Stimulated activated CD8-positive, alpha-beta memory T cell treated with anti-CD3 and anti-CD28 coated beads, Interleukin-4, amount 100 ng/mL, for 48 hours (primary cell): ENCODE data around the gene SEMA4B.
A peak's percentile ranks its signal among the peaks of the same experiment; 100 is the strongest.
"Not testable (repeated sequence)": the region's sequence is repeated elsewhere in the genome, so short reads cannot be mapped to it uniquely, and the experiment has no call there.

Source experiments
- DNase-seq: peaks from one replicate; pipeline ENCODE4 v3.0.0-alpha.2; 2020

The SEMA4B gene

GRCh38 chr15:90228960-90229359 is 27.8 kb downstream of the SEMA4B start:
- DNase-seq, result no peak

GRCh38 chr15:90230071-90230494 is 29.0 kb downstream of the SEMA4B start:
- DNase-seq, result no peak

DNA sequence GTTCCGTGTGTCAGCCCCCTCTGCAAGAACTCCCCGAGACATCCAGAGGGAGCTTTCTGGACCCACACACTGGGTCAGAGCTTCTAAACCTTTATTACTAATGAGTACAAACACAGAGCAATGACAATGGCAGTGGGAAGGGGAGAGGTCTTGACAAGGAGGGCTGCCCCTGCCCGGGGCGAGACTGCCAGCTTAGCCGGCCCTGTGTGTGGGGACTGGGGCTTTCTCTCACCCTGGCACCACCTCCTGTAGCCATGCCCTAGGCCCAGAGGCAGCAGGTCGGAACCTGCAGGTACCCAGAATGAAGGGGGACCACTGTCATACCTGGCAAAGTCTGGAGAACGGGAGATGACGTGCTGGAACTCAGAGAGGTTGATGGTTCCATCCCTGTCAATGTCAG is 29.5 kb downstream of the SEMA4B start:
- DNase-seq, result no peak

DNA sequence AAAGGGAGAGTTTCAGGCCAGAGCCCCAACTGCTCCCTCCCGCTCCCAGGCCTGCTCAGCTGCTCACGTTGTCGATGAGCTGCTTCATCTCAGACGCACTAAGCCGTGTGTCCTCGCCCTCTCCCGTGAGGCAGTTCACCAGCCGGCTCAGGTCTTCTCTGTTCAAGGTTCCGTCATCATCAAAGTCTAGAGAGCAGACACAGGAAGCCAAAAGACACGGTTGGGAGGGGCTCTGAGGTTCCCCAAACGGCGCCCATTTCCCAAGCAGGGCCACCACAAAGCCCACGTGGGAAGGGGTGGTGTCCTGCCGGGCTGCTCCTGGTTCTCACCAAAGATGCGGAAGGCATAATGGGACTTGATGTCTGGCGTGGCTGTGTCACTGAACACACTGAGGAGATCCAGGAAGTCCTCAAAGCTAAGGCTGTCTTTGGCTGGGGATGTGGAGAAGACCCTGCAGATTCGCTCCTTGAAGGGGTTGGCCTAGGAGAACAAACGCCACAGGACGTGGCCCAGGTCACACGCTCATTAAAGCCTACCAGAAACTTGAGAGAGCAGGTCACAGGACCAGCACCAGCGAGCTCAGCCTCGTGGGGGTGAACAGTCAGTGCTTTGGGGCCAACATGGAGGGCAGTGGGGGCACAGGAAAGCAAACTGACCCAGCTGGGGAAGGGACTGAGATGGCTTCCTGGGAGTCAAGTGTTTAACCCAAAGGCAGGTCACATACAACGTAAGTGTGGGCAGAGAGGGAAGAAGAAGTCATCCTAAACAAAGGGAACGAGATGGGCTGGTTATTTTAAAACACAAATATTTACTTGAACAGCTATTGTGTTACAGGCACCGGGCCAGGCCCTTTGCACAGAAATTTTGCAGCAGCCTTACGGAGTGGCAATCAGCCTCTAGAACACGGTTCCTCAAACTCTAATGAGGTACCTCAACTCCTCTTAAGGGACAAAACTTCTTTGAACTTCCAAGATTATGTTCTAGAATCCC is 30.2 kb downstream of the SEMA4B start:
- DNase-seq, result peak; percentile 73

DNA sequence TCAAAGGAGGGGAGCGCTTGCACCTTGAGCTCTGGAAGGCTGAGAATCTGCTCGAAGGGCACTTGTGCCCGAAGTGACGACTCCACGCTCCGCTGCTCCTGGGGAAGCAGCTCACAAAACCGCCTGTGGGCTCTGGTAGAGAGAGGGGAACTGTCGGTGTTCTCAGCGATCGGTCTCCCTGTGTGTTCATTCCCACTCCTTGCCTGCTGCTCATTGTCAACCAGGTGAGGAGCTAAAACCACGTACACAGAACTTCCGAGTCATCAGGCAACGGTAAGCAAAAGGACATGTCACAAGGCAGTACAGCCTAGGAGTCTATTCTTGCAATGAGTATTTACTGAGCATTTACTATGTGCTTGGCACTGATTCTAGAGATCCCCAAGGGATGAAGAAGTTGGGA is 31.1 kb downstream of the SEMA4B start:
- DNase-seq, result no peak

GRCh38 chr15:90232941-90233386 is 31.8 kb downstream of the SEMA4B start:
- DNase-seq, result no peak

DNA sequence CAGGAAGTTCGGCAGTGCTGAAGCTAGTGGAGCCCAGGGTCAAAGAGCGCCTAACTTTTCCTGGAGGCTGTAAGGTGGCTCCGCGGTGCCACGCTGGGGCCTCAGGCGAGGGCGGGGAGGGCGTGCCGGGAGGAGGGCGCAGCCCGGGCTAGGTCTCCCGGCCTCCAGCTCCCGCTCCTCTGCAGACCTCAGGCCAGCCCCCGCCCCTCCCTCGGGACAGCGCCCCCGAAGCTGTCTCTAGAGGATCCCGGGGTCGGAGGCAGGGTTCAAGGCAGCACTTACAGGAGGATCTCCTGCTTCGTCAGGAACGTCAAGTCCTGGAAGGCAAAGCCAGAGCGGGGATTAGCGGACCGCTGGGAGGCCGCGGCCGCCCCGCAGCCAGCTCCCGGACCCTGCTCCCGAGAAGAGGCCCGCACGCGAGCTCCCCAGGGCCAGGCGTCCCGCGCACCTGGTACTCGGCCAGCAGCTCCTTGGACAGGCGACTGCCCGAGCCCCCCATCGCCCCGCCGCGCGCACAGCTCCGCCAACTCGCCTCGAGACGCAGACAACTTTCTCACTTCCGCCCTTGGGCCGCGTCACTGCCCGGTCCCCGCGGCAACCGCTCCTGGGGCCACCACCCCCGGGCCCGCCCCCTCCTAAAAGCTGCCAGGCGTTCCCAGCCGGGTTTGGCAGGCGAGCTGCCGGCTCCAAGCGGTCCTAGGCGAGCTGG is 32.4 kb downstream of the SEMA4B start, which contains the start of gene CIB1:
Gene CIB1 (minus strand): TSS at position 555 of the 709 bp plus-strand sequence. CDS start 56 bp downstream, at position 499.
- peak; percentile 97 for DNase-seq

GRCh38 chr15:90234096-90234988 is 33.2 kb downstream of the SEMA4B start, which contains the start of gene GDPGP1:
TSS of gene GDPGP1 (plus strand) at chr15:90234209. CDS start at chr15:90240909, 6,700 bp downstream.
- DNase-seq, result no peak

DNA sequence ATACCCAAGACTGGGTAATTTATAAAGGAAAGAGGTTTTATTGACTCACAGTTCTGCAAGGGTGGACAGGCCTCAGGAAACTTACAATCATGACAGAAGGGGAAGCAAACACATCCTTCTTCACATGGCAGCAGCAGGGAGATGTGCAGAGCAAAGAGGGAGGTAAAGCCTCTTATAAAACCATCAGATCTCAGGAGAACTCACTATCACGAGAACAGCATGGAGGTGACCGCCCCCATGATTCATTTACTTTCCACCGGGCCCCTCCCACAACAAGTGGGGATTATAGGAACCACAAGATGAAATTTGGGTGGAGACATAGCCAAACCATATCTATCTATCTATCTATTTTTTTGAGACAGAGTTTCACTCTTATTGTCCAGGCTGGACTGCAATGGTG is 38.2 kb downstream of the SEMA4B start:
- DNase-seq, result no peak

DNA sequence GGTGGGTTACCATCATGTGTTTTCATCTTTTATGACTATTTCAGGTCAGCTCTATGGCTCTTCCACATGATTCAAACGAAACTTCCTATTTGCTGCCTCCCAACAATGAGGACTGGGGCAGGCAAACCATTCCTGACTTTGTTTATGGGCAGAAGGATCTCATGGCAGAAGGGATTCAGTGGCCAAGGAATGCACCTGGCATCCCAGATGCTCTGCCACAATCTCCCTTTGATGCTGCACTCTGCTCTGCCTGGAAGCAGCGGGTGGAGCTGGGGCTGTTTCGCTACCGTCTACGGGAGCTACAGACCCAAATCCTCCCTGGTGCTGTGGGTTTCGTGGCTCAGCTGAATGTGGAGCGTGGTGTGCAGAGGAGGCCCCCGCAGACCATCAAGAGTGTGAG is 39.7 kb downstream of the SEMA4B start:
- DNase-seq, result no peak

GRCh38 chr15:90241343-90242192 is 40.4 kb downstream of the SEMA4B start:
- DNase-seq, result no peak

- DNase-seq, result no peak
These were observed 43.0 kb downstream of the SEMA4B start for GRCh38 chr15:90243943-90244639.

- DNase-seq, result no peak
These were observed 47.7 kb downstream of the SEMA4B start for GRCh38 chr15:90248789-90249202.

GRCh38 chr15:90249203-90249863 is 48.2 kb downstream of the SEMA4B start, which contains the start of gene TTLL13:
TSS of gene TTLL13 (plus strand) at chr15:90249556. CDS start at chr15:90250631, 1,075 bp downstream.
- DNase-seq, result peak; percentile 96

- no peak for DNase-seq
These were observed 56.6 kb downstream of the SEMA4B start for GRCh38 chr15:90257776-90258175.

GRCh38 chr15:90259524-90259923 is 58.4 kb downstream of the SEMA4B start:
- no peak for DNase-seq

DNA sequence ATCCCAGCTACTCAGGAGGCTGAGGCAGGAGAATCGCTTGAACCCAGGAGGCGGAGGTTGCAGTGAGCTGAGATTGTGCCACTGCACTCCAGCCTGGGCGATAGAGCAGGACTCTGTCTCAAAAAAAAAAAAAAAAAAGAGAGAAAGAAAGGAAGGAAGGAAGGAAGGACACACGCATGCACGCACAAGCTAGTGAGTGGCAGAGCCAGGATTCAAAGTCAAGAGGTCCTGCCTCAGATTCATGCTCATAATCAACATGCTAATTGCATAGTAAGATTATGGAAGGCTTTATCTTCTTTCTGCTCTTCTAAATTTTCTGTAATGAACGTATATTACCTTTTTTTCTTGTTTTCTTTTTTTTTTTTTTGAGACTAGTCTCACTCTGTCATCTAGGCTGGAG is 59.6 kb downstream of the SEMA4B start:
- not testable (repeated sequence) for DNase-seq

GRCh38 chr15:90261811-90262210 is 60.7 kb downstream of the SEMA4B start:
- no peak for DNase-seq

DNA sequence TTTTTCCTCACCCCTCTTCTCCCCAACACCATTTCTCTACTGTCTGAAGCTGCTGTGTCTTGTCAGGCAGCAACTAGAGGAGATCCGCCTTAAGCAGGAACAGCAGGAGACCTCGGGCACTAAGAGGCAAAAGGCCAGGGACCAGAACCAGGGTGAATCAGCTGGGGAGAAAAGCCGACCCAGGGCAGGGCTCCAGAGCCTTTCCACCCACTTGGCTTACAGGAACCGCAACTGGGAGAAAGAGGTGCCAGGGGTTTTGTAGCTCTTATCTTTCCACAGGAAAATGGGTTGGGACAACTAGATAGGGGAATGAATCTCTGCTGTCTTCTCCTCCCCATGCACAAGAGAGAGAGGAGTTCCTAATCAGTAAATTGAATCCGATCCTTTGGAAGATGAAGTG is 61.3 kb downstream of the SEMA4B start:
- no peak for DNase-seq

- DNase-seq, result peak; percentile 53
These were observed 63.5 kb downstream of the SEMA4B start for GRCh38 chr15:90264671-90265070.
